ENCODE measurements around the gene UBTF.
A peak's percentile ranks its signal among the peaks of the same experiment; 100 is the strongest.

Gene UBTF

GRCh38 chr17:44212507-44213402, 6.7 kb downstream of the UBTF start:
- no peak for DNase-seq

DNA sequence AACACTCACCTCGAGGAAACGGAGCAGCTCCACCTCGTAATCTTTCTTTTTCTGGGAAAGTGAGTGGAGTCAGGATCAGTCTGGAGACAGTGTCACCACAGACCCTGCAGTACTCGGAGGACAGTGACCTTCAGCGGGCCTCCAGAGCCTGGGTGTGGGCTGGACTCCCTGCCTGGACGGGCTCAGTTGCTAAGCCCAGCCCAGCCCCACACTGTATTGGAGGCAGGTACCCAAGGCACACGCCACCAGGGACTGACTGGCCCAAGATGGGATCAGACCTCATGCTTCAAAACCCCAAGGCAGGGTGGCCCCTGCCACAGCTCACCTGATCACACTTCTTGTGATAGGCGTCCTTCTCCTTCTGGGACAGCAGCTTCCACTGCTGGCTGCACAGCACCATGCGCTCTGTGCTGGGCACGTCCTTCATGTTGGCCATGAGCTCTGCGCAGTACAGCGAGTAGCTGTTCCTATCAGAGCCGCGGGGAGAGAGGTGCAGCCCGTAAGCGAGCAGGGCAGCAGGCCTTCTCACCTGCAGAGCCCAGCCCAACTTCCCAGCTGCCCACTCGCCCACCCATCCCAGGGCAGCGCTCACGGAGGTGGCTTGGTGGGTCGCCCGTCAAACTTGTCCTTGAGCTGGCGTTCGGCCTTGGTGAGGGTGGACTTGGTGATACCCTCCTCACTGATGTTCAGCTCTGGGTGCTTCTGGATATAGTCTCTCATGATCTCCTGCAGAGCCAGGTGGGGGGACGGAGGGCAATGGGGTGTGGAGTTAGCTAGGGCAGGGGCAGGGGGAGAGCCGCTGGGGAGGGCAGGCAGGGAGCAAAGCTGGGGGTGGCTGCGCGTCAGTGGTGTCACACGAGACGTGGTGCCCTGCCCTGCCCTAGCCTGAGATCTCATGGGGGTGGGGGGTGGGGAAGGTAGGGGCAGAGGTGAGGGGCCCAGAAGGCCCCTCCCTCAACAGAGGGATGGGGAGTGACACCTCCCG, 7.9 kb downstream of the UBTF start:
- DNase-seq, result no peak

GRCh38 chr17:44210342-44211192, 8.9 kb downstream of the UBTF start:
- peak; percentile 93 for DNase-seq

DNA sequence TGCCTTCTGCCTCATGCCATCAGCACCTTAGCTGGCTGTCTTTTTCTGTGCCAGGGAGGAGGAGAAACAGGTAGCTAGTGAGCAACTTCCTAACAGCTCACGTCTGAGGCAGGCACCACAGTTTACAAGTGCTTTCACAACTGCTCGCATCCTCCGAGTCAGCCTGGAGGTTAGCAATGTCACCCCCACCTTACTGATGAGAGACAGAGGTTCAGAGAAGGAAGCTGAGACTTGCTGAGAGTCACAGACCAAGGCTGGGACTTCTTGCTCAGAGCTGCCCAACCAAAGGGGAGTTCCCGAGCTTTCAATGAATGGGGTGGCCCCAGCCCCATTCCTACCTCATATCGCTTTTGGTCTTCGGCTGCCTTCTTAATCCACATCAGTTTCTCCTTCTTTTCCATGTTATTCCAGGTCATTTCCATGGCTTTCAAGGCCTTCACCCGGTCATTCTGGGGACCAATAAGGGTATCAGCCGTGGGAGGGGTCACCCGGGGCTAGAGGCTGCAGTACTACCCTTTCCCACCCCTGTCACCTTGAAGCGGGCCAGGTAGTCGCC, 9.6 kb downstream of the UBTF start:
- DNase-seq, result peak; percentile 30

DNA sequence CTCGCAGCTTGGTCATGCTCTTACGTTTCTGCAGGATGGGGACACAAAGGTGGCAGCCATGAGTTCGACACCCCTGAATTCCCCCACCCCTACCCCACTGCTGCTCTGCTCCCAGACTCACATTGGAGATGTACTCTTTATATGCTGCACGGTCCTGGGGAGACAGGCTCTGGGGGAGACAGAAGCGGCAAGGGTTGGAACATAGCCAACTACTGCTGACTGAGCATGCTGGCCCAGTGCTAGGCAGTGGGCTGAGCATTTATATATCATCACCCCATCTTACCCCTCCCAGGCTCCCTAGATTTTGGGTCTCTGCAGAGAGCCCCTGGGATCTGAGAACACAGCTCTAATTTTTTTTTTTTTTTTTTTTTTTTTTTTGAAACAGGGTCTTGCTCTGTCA, 11.7 kb downstream of the UBTF start:
- DNase-seq, result no peak

GRCh38 chr17:44207319-44207718, 12.2 kb downstream of the UBTF start:
- DNase-seq, result no peak

GRCh38 chr17:44206825-44207155, 12.7 kb downstream of the UBTF start:
- DNase-seq, result no peak

DNA sequence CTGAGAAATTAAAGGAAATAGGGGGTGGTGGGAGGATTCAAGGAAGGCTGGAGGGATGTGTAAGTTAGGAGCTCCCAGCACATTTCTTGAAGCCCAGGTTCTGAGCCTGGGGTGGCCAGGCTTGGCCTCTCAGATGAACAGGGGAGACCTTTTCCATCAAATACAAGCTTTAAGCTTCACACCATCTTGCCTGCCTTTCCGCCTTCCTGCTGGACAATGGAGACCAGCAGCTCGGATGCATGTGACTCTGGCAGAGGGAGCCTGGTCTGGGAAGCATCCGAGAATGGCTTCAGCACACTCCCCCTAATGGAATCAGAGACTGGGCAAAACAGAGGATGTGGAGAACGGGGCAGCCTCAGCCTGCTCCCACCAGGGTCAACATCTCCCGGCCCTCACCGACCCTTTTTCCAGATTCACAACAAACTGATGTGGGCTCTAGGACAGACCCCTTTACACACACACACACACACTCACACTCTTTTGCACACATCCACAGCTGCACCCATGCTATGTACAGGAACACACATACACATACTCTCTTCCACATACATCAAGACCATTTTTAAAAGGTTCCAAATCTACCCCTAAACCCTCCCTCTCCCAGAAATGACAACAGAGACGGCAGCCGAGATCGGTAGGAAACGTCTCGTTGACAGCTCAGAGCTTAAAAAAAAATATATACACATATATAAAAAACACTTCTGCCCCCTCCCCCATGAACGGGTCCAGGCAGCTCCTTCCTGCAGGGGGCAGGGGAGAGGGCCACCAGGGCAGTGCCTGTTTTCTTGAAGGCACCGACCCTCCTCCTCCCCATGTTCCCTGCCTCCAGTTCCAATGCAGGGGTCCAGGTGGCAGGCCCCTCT, 13.3 kb downstream of the UBTF start:
- no peak for DNase-seq

- no peak for DNase-seq
Observed at GRCh38 chr17:44204441-44204882, 15.0 kb downstream of the UBTF start.

DNA sequence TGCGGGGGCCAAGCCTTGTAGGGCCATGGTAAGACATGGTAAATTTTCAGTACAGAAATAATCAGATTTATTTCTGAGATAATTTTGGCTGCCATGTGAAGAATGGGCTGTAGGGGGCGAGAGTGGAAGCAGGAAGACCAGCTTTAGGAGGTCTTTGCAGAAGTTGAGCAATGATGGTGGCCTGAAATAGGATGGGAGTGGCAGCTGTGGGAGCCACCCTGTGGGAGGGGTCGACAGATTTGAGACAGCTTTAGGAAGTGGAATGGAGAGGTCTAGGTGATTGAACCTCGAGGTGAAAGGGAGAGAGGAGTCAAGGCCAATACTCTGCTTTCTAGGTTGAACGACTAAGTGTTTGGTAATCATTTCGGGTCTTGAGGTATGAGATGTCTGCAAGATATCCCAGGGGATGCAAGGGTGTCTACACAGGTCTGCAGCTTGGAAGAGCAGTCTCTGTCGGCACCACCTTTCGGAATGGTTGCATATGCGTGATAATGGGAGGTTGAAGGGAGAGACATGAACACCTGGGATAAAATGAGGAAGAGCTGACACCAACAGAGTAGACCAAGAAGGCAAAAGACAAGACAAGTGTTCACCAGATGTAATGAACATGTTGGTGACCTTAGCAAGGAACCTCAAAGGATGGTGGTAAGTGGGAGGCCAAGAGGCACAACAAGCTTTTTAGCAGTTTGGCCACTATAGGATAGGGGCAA, 15.6 kb downstream of the UBTF start:
- DNase-seq, result peak; percentile 71

DNA sequence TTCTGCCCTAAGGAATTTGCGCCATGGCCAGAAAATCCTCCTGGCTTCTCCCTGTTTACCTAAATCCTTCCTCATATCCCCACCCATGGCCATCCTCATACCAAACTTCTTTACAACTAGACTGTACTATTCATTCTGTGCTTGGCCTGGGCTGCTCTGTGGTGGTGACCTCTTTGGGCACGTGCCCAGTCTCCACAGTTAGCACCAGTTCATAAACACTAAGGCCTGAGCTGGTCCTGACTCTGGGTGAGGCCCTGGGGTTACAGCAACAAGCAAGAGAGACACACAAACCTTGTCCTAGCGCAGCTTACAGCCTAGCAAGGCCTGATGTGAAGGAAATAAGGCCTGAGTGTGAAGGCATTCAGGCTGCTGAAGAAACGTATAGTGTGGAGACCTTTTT, 16.7 kb downstream of the UBTF start:
- DNase-seq, result no peak

- DNase-seq, result no peak
Observed at GRCh38 chr17:44200478-44201155, 18.9 kb downstream of the UBTF start.

- peak; percentile 99 for DNase-seq
Observed at GRCh38 chr17:44199553-44200477, 19.7 kb downstream of the UBTF start, which contains the start of gene ATXN7L3. TSS of gene ATXN7L3 (minus strand) at chr17:44199884. CDS start at chr17:44198070, 1,814 bp downstream.

- peak; percentile 67 for DNase-seq
Observed at GRCh38 chr17:44198721-44199552, 20.5 kb downstream of the UBTF start.

GRCh38 chr17:44197980-44198720, 21.3 kb downstream of the UBTF start:
- DNase-seq, result peak; percentile 81

- DNase-seq, result no peak
Observed at GRCh38 chr17:44197107-44197506, 22.4 kb downstream of the UBTF start.
